Activated naive CD8-positive, alpha-beta T cell treated with anti-CD3 and anti-CD28 coated beads for 36 hours (primary cell): ENCODE data around the gene MAN1A1. TPM values are rescaled to one million over a fixed set of nuclear protein-coding genes. Genes with fewer than 3 reads are reported as not detected.

Experiments
- DNase-seq: peaks from one replicate; pipeline ENCODE4 v3.0.0; 2021
- H3K27ac Mint-ChIP-seq: one replicate; pipeline ENCODE4 v1.8.0; 2022; ENCODE audit warnings: mild to moderate bottlenecking, moderate library complexity, mixed read lengths
- H3K27me3 Mint-ChIP-seq: one replicate; pipeline ENCODE4 v1.8.0; 2022; ENCODE audit warnings: mild to moderate bottlenecking, mixed read lengths
- H3K36me3 Mint-ChIP-seq: one replicate; pipeline ENCODE4 v1.8.0; 2021; ENCODE audit warnings: mild to moderate bottlenecking, mixed read lengths
- H3K4me1 Mint-ChIP-seq: one replicate; pipeline ENCODE4 v1.8.0; 2021; ENCODE audit warnings: mixed read lengths
- H3K4me3 Mint-ChIP-seq: one replicate; pipeline ENCODE4 v1.8.0; 2022; ENCODE audit warnings: mild to moderate bottlenecking, moderate library complexity, mixed read lengths
- H3K9me3 Mint-ChIP-seq: one replicate; pipeline ENCODE4 v1.8.0; 2022; ENCODE audit warnings: mixed read lengths
- total RNA-seq, 2 experiments: library from RNA; stranded (reverse); gene quantifications; one replicate each; pipeline ENCODE4 v1.2.3, GENCODE V29; 2021

MAN1A1 gene
- total RNA-seq, 2 experiments from 2014 or later, result 21.4 to 22.6 TPM

- peaks cover 6% of the 10 kb centered on the region for H3K4me1 Mint-ChIP-seq
- H3K27ac Mint-ChIP-seq, result no peak overlapping the region
- no peak for DNase-seq
- H3K27me3 Mint-ChIP-seq, result no peaks in the 10 kb centered on the region
- H3K9me3 Mint-ChIP-seq, result no peaks in the 10 kb centered on the region
- peaks cover 24% of the 10 kb centered on the region for H3K36me3 Mint-ChIP-seq
- H3K4me3 Mint-ChIP-seq, result no peak overlapping the region
These were observed 112.3 kb downstream of the MAN1A1 start for GRCh38 chr6:119237177-119237715.

GRCh38 chr6:119234941-119235340 is 114.6 kb downstream of the MAN1A1 start:
- DNase-seq, result no peak
- H3K27me3 Mint-ChIP-seq, result no peaks in the 10 kb centered on the region
- H3K4me3 Mint-ChIP-seq, result no peak overlapping the region
- no peaks in the 10 kb centered on the region for H3K9me3 Mint-ChIP-seq
- no peak overlapping the region for H3K27ac Mint-ChIP-seq
- peaks cover 24% of the 10 kb centered on the region for H3K36me3 Mint-ChIP-seq
- H3K4me1 Mint-ChIP-seq, result peaks cover 6% of the 10 kb centered on the region

GRCh38 chr6:119234457-119234856 is 115.1 kb downstream of the MAN1A1 start:
- no peaks in the 10 kb centered on the region for H3K9me3 Mint-ChIP-seq
- no peak for DNase-seq
- peaks cover 24% of the 10 kb centered on the region for H3K36me3 Mint-ChIP-seq
- H3K4me1 Mint-ChIP-seq, result peaks cover 6% of the 10 kb centered on the region
- H3K27ac Mint-ChIP-seq, result no peak overlapping the region
- H3K27me3 Mint-ChIP-seq, result no peaks in the 10 kb centered on the region
- H3K4me3 Mint-ChIP-seq, result no peak overlapping the region

GRCh38 chr6:119233312-119233984 is 116.1 kb downstream of the MAN1A1 start:
- H3K9me3 Mint-ChIP-seq, result no peaks in the 10 kb centered on the region
- no peak for DNase-seq
- peaks cover 23% of the 10 kb centered on the region for H3K36me3 Mint-ChIP-seq
- no peaks in the 10 kb centered on the region for H3K27me3 Mint-ChIP-seq
- peaks cover 6% of the 10 kb centered on the region for H3K4me1 Mint-ChIP-seq
- H3K4me3 Mint-ChIP-seq, result no peak overlapping the region
- H3K27ac Mint-ChIP-seq, result no peak overlapping the region

GRCh38 chr6:119231394-119231793 is 118.2 kb downstream of the MAN1A1 start:
- no peak for DNase-seq
- Mint-ChIP-seq H3K36me3 (peaks cover 12% of the 10 kb centered on the region), H3K4me1 (peaks cover 6% of the 10 kb centered on the region), H3K9me3 (no peaks in the 10 kb centered on the region), H3K4me3 (no peak overlapping the region), H3K27me3 (no peaks in the 10 kb centered on the region), H3K27ac (no peak overlapping the region)

DNA sequence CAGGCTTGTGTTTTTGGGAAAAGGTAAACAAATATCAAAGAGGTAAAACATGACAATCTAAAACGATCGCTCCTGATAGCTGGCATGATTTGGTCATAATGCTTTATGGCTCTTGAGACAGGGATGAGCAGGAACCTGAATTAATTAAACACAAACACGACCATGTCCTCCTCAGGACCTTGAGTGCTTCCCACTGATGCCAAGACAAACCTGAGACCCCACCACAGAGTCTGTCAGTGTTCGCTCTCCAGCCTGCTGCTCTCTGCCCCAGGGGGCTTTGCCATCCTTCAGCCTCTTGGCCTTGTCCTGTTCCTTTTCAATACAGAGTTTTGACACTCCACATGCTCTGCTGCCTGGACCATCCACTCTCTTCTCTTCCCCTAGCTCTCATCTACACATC is 119.4 kb downstream of the MAN1A1 start:
- no peak for DNase-seq
- no peak overlapping the region for H3K27ac Mint-ChIP-seq
- no peaks in the 10 kb centered on the region for H3K9me3 Mint-ChIP-seq
- peaks cover 5% of the 10 kb centered on the region for H3K4me1 Mint-ChIP-seq
- peaks cover 6% of the 10 kb centered on the region for H3K36me3 Mint-ChIP-seq
- H3K27me3 Mint-ChIP-seq, result no peaks in the 10 kb centered on the region
- H3K4me3 Mint-ChIP-seq, result no peak overlapping the region

DNA sequence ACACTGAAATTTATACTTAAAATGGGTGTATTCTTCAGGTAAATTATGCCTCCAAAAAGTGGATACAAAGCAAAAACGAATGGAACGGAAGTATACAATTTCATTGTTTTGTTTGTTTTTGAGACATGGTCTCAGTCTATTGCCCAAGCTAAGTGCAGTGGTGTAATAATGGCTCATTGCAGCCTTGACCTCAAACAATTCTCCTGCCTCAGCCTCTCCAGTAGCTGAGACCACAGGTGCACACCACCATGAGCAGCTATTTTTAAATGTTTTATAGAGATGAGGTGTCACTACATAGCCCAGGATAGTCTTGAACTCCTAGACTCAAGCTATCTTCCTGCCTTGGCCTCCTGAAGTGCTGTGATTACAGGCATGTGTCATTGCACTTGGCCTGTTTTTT is 122.2 kb downstream of the MAN1A1 start:
- Mint-ChIP-seq H3K4me1 (no peaks in the 10 kb centered on the region), H3K36me3 (peaks cover 1% of the 10 kb centered on the region), H3K9me3 (no peaks in the 10 kb centered on the region), H3K27ac (no peak overlapping the region), H3K4me3 (no peak overlapping the region), H3K27me3 (no peaks in the 10 kb centered on the region)
- DNase-seq, result no peak

GRCh38 chr6:119226089-119226488 is 123.5 kb downstream of the MAN1A1 start:
- Mint-ChIP-seq H3K27ac (no peak overlapping the region), H3K4me3 (no peak overlapping the region), H3K36me3 (peaks cover 1% of the 10 kb centered on the region), H3K27me3 (no peaks in the 10 kb centered on the region), H3K4me1 (no peaks in the 10 kb centered on the region), H3K9me3 (no peaks in the 10 kb centered on the region)
- DNase-seq, result no peak

DNA sequence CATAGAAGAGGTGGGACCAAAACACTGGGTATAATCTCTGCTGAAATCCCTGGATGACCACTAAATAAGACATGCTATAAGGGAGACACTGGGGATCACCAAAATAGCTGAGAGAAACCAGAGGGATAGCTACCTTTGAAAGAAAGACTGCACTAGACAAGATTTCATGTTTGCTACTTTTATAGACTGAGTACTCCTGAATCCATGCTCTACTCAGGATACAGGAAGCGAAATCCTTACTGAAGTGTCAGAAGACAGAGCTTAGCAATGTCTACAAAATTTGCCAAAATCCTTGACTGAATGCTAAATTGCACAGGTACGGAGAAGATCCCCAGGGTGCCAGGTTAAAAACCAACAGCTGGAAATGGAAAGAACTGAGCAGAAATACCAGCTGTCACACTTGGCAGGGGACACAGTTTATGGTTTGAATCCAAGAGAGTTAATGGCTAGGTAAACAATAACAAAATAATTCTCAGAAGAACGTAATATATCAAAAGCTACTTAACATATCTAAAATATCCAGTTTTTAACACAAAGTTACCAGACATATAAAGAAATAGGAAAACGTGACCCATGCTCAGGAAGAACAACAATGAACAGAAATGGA is 125.4 kb downstream of the MAN1A1 start:
- DNase-seq, result no peak
- no peak overlapping the region for H3K4me3 Mint-ChIP-seq
- no peaks in the 10 kb centered on the region for H3K9me3 Mint-ChIP-seq
- H3K27ac Mint-ChIP-seq, result no peak overlapping the region
- H3K4me1 Mint-ChIP-seq, result no peaks in the 10 kb centered on the region
- peaks cover 1% of the 10 kb centered on the region for H3K36me3 Mint-ChIP-seq
- H3K27me3 Mint-ChIP-seq, result no peaks in the 10 kb centered on the region

DNA sequence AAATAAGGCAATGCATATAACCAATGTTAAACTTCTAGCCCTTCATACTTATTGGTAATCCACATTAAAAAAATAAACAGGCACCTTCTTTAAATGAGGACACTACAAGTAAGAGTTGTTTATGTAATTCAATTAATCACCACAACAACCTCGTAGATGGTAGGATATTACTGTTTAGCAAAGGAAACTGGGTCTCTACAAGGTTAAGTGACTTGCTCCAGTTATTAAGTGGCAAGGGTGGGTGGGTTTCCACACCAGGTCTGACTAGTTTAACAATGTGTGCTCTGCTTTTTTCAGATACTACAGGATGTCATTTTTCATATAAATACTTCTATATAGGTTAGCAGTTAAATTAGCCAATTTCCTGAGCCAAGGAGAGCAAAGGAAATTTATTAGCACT is 129.1 kb downstream of the MAN1A1 start:
- Mint-ChIP-seq H3K4me1 (no peaks in the 10 kb centered on the region), H3K27me3 (no peaks in the 10 kb centered on the region), H3K4me3 (no peak overlapping the region), H3K27ac (no peak overlapping the region), H3K9me3 (no peaks in the 10 kb centered on the region), H3K36me3 (no peaks in the 10 kb centered on the region)
- DNase-seq, result no peak

GRCh38 chr6:119218548-119218947 is 131.0 kb downstream of the MAN1A1 start:
- Mint-ChIP-seq H3K9me3 (no peaks in the 10 kb centered on the region), H3K36me3 (no peaks in the 10 kb centered on the region), H3K4me1 (no peaks in the 10 kb centered on the region), H3K27ac (no peak overlapping the region), H3K4me3 (no peak overlapping the region), H3K27me3 (no peaks in the 10 kb centered on the region)
- DNase-seq, result no peak

DNA sequence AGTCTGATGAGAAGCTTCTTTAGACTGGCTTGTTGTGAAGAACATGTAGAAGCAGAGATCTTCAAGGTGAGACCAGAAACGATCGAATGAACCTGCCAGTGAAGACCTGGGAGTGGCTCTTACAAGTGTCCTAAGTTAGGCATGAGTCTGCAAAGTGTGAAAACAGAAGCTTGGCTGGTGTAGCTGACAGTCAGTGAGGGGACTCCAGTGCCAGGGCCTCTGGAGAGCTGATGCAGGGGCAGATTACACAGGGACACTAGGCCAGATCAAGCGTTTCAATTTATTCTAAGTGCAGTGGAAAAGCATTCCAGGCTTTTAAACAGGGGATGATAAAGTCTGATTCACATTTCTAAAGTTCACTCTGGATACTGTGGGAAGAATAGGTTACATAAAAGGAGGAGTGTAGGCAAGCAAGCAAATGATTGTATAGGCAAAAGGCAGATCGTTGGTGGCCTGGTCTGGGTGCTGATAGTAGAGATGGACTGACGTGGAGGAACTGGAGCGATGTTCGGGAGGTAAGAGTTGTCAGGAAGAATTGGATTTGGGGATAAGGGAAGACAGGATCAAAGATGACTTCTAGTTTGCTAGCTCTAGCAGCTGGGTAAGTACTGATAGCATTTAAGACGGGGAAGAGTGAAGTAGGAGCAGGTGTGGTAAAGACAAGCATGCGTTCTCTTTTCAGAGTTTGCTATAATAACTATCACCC is 133.5 kb downstream of the MAN1A1 start:
- Mint-ChIP-seq H3K4me1 (no peaks in the 10 kb centered on the region), H3K9me3 (no peaks in the 10 kb centered on the region), H3K27me3 (no peaks in the 10 kb centered on the region), H3K36me3 (no peaks in the 10 kb centered on the region), H3K27ac (no peak overlapping the region), H3K4me3 (no peak overlapping the region)
- no peak for DNase-seq

GRCh38 chr6:119215309-119215708 is 134.3 kb downstream of the MAN1A1 start:
- Mint-ChIP-seq H3K36me3 (no peaks in the 10 kb centered on the region), H3K27me3 (no peaks in the 10 kb centered on the region)
- DNase-seq, result no peak

DNA sequence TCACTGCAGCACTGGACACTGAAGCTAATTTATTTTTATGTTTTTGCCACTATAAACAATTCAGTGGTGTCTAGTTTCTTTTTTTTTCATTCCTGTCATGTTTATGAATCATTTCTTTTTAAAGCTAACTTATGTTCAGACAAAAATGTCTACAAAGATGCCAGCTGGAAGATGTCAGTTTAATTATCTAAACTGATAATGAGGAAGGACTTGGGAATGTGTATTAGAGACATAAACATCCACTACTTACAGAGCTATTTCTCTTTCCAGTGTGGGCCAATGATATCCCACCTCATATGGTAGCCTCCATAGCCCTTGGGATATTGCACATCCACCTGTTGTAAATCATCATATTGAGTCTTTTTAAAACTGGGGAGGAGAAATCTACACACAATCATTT is 139.0 kb downstream of the MAN1A1 start:
- Mint-ChIP-seq H3K27ac (no peak overlapping the region), H3K4me3 (no peak overlapping the region), H3K36me3 (no peaks in the 10 kb centered on the region), H3K27me3 (no peaks in the 10 kb centered on the region), H3K9me3 (no peaks in the 10 kb centered on the region), H3K4me1 (peaks cover 10% of the 10 kb centered on the region)
- DNase-seq, result no peak

More at GRCh38 chr6:119215309-119215708, 134.3 kb downstream of the MAN1A1 start:
- Mint-ChIP-seq H3K27ac (no peak overlapping the region), H3K4me1 (no peaks in the 10 kb centered on the region), H3K9me3 (no peaks in the 10 kb centered on the region), H3K4me3 (no peak overlapping the region)

GRCh38 chr6:119209452-119210205 is 139.9 kb downstream of the MAN1A1 start:
- Mint-ChIP-seq H3K27me3 (no peaks in the 10 kb centered on the region), H3K27ac (no peak overlapping the region), H3K4me3 (no peak overlapping the region), H3K4me1 (peaks cover 10% of the 10 kb centered on the region), H3K9me3 (no peaks in the 10 kb centered on the region), H3K36me3 (no peaks in the 10 kb centered on the region)
- no peak for DNase-seq
